Heart left ventricle (tissue), 16 donors: ENCODE results near the gene ZNF750. TPM values are rescaled to one million over a fixed set of nuclear protein-coding genes. Genes with fewer than 3 reads are reported as not detected.

ENCODE experiments used
- ATAC-seq, 4 donors: fragments of 200-7000 bp; cut with Tn5 transposase; one replicate each; pipeline ENCODE4 v1.9.1; 2020 to 2022; ENCODE audit warnings: moderate library complexity in 4 of 4, mild to moderate bottlenecking in 3 of 4, moderate number of reproducible peaks in 1 of 4
- DNase-seq, 5 donors: peaks; one replicate each; pipeline ENCODE4 v3.0.0-alpha.2; 2020
- H3K27ac ChIP-seq, 12 donors: fragments of 200-600 bp; sonication (generic) in 4 of 12; one replicate each; pipeline versions ENCODE4 v1.5.0 to v1.8.0; 2016 to 2022; ENCODE audit warnings: mild to moderate bottlenecking in 2 of 12
- H3K27me3 ChIP-seq, 9 donors: fragments of 200-600 bp; sonication (generic) in 2 of 9; one replicate each; pipeline versions ENCODE4 v1.5.1 to v1.8.0; 2016 to 2022; ENCODE audit warnings: mild to moderate bottlenecking in 3 of 9
- H3K36me3 ChIP-seq, 9 donors: fragments of 200-600 bp; sonication (generic) in 2 of 9; one replicate each; pipeline versions ENCODE4 v1.5.0 to v1.8.0; 2018 to 2022; ENCODE audit warnings: mild to moderate bottlenecking in 2 of 9
- H3K4me1 ChIP-seq, 12 donors: fragments of 200-600 bp; sonication (generic) in 4 of 12; one replicate each; pipeline versions ENCODE4 v1.5.0 to v1.8.0; 2016 to 2022; ENCODE audit warnings: mild to moderate bottlenecking in 3 of 12
- H3K4me3 ChIP-seq, 12 donors: fragments of 200-600 bp; sonication (generic) in 4 of 12; one replicate each; pipeline versions ENCODE4 v1.5.0 to v1.8.0; 2017 to 2022; ENCODE audit warnings: mild to moderate bottlenecking in 9 of 12, moderate library complexity in 4 of 12
- H3K9me3 ChIP-seq, 12 donors: fragments of 200-600 bp; sonication (generic) in 4 of 12; one replicate each; pipeline versions ENCODE4 v1.5.0 to v1.8.0; 2016 to 2022; ENCODE audit warnings: mild to moderate bottlenecking in 1 of 12
- CTCF ChIP-seq, 12 donors: fragments of 200-600 bp; sonication (generic) in 4 of 12; IDR thresholded peaks; one replicate each; pipeline versions ENCODE4 v1.5.0 to v1.8.0; 2018 to 2022; ENCODE audit warnings: antibody characterized with exemption in 12 of 12, mild to moderate bottlenecking in 5 of 12
- POLR2A ChIP-seq, 2 donors: fragments of 450-650 bp; IDR thresholded peaks; one replicate each; pipeline ENCODE4 v1.6.1; 2017; ENCODE audit warnings: antibody characterized with exemption in 2 of 2, mild to moderate bottlenecking in 2 of 2, moderate library complexity in 2 of 2
- WGBS, 4 donors: extraction: QIAGEN DNeasy Blood & Tissue Kit in 2 of 4; methylation state at CpG; one replicate each; pipeline versions ENCODE4 v1.1.5 to v1.1.7; 2013 to 2018; 5-methylcytosine and 5-hydroxymethylcytosine counted together
- intact Hi-C, 10 donors: fragments of 100-400 bp; cut with DNase I; formaldehyde crosslinking; loops; one replicate each; pipeline versions ENCODE4 v1.11.1 to v1.14.2; 2022
- polyA plus RNA-seq, 2 donors: library from polyadenylated mRNA; stranded (reverse); fragments of 200-250 nt; gene quantifications; one replicate each; pipeline ENCODE4 v1.2.3, GENCODE V29; 2013
- total RNA-seq, 9 donors: library from RNA; depleted of rRNA in 2 of 9; stranded (reverse); fragments of >200 nt in 2 of 9; fragmentation: NEBNext Ultra II Directional in 3 of 9; extraction: Animal tissue kit (Norgen Biotek cat#: 25700) in 3 of 9; gene quantifications; one replicate each; pipeline versions ENCODE4 v1.1.0 to v1.2.4, GENCODE V29; 2016 to 2023
- donor health status: ischemic (EF 13 %, LVEDD 7.1; RV severe dilation, severe dysfunction).
- donor health status: healthy with polysubstance abuse.
- donor health status: DM: no; HTN: yes; CAD: no.
- donor health status: DM: no; HTN: no; CAD: no.
- donor health status: ischemic (EF 25% LVEDD 6.9; RV normal size, moderate dysfunction).
- donor health status: ischemic (EF 25% LVEDD 5.7; RV mildly dilated, moderate dysfunction).
- donor health status: healthy.
- donor health status: DM: yes; HTN: yes; CAD: no.
- donor health status: ischemic (EF 35%, LVEDD 5.7; RV mildly dilated, moderate dysfunction).
- donor health status: nonischemic (EF 11% LVEDD 7.7; RV severe dilation, severe dysfunction).
- donor health status: DM: yes; HTN: yes; CAD: no.
- donor health status: PGD.
- donor health status: ischemic (EF 29% LVEDD 5.4; RV normal size, mild dysfunction).
- donor health status: nonischemic (EF 23%, LVEDD 6.1; RV moderate dilation, normal function).

Gene ZNF750
- total and polyA plus RNA-seq, 11 donors = 0.08 to 0.38 (median 0.24) TPM; not detected in 7

GRCh38 chr17:82812058-82812457 lies 27.8 kb downstream of the ZNF750 start:
- Histone ChIP-seq H3K27ac (no peak overlapping the region), H3K27me3 (no peaks in the 10 kb centered on the region), H3K36me3 (peaks cover 0 to 72% (median 58%) of the 10 kb centered on the region in 9 donors), H3K9me3 (no peaks in the 10 kb centered on the region), H3K4me3 (no peak overlapping the region), H3K4me1 (peaks cover under 1 to 10% (median 4%) of the 10 kb centered on the region in 12 donors)
- TF ChIP-seq CTCF (IDR thresholded peaks at IDR 0.05) (no peak), POLR2A (IDR thresholded peaks at IDR 0.05) (no peak)
- ATAC-seq (no peak), DNase-seq (peak in 2 of 5 donors; percentile 7 to 38)
- 92 to 95% (median 94%) methylated on average over 13 to 15 of the region's 15 CpGs for WGBS, 4 donors
- intact Hi-C loops = no loop called here

DNA sequence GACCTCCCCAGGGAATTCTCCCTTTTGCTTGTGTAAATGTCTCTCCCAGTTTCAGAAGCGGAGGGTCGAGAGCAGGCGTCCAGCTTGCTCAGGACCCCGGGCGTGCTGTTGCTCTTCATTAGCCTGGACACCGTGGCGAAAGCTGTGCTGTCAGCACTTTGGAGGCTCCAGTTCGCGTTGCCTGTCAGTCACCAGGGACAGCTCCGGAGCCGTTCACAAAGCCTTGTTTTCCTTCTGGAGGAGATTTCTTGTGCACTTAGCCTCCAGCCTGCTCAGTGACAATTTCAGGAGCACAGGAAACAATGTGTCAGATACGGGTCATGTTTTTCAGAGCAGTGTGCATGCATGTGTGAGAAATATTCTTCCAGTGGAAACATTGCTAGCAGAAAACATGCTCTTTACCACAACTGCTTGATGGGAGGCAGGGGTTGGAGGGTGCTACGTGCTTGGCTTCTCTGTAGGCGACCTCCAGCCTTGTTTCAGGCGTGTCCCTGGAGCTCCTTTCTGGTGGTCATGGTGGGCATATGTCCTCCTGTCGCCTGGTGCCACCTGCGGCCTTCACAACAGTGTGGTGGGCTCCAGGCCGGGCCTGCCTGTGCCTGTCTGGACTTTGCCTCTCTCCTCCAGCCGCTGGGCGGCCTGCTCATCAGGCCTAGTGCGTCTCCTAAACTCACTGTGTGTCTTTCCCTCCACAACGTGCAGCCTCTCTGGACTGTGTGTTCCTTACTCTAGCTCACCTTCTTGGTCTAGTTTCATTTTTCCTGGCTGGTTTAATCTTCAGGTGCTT lies 29.0 kb downstream of the ZNF750 start:
- DNase-seq = peak in 2 of 5 donors; percentile 17 to 53
- no peak overlapping the region for H3K27ac ChIP-seq
- no peaks in the 10 kb centered on the region for H3K9me3 ChIP-seq
- no peak for TF ChIP-seq CTCF (IDR thresholded peaks at IDR 0.05)
- TF ChIP-seq POLR2A (IDR thresholded peaks at IDR 0.05) = no peak
- ATAC-seq = no peak
- H3K4me3 ChIP-seq = no peak overlapping the region
- intact Hi-C loops = no loop called here
- peaks cover 0 to 72% (median 46%) of the 10 kb centered on the region in 9 donors for H3K36me3 ChIP-seq
- no peaks in the 10 kb centered on the region for H3K27me3 ChIP-seq
- H3K4me1 ChIP-seq = peaks cover 4 to 23% (median 15%) of the 10 kb centered on the region in 12 donors
- 82 to 87% (median 84%) methylated on average over 22 of the region's 22 CpGs for WGBS, 4 donors

DNA sequence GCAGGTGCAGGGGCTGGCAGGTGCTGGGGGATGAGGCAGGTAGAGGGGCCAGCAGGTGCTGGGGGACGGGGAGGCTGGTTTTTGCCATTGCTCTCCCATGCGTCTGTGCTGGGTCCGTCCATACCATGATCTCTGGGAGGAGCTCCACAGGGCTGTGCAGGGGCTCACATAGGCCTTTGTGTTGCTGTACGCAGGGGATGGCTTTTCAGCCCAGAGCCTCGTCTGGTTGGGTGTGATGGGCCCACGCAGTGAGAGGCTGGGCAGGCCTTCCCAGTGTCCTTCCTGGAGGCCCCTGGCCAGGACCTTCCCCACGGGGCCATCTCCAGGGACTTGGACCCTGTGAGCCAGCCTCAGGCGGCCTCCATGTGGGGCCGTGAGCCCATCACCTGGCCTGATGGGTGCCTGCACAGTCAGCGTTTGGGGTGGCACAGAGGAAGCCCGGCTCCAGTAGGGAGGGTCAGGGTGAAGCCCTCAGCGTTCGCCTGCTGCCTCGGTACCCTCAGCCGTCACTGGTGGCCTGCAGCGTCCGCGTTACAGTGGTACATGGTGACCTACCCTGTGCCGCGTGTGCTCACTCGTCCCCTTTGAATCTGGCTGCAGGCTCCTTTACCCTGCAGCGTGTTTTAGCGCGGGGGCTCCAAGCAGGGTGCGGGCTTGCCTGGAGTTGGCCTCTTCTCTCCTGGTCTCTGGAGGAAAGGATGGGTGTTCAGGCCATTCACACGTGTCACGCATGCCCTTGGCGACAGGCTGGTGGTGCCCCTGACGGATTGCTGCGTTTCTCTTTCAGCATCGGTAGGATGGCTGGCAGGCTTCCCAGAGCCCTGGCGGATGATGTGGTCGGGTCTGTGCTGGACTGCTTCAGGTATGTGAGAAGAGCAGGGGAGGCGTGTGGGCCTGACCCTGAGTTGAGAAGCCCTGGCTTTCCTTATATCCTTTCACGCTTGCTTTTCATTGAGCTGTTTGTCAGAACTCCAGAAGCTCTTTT lies 30.6 kb downstream of the ZNF750 start:
- H3K4me3 ChIP-seq = no peak overlapping the region
- H3K9me3 ChIP-seq = no peaks in the 10 kb centered on the region
- no peak for ATAC-seq
- peaks cover 0 to 60% (median 36%) of the 10 kb centered on the region in 9 donors for H3K36me3 ChIP-seq
- TF ChIP-seq CTCF (IDR thresholded peaks at IDR 0.05) = no peak
- TF ChIP-seq POLR2A (IDR thresholded peaks at IDR 0.05) = no peak
- no peak overlapping the region for H3K27ac ChIP-seq
- peak in 2 of 5 donors; percentile 25 to 66 for DNase-seq
- WGBS, 4 donors = 82 to 88% (median 87%) methylated on average over 26 to 35 of the region's 35 CpGs
- H3K27me3 ChIP-seq = no peaks in the 10 kb centered on the region
- intact Hi-C loops = loop anchor here in 1 of 10 donors (10.0 kb wide), 1 partner anchor 66 kb away; no protein-coding TSS in a partner anchor
- H3K4me1 ChIP-seq = peaks cover 7 to 39% (median 29%) of the 10 kb centered on the region in 12 donors
